Karpas-422 (cell line): Measurements from ENCODE around the gene NAA60. TPM values are rescaled to one million over a fixed set of nuclear protein-coding genes. Genes with fewer than 3 reads are reported as not detected.

Source experiments
- DNase-seq: peaks from one replicate; pipeline ENCODE4 v3.0.0-alpha.2; 2015
- H2AFZ ChIP-seq: fragments of 200-600 bp; sonication (generic); 2 replicates; pipeline ENCODE4 v1.6.1; 2014; ENCODE audit warnings: antibody characterized with exemption, low read length, mixed read lengths
- H3K27ac ChIP-seq: fragments of 200-600 bp; sonication (generic); 2 replicates; pipeline ENCODE4 v1.5.1; 2014; ENCODE audit warnings: mild to moderate bottlenecking, low read length, moderate library complexity
- H3K27me3 ChIP-seq: fragments of 200-600 bp; sonication (generic); 2 replicates; pipeline ENCODE4 v1.6.1; 2014; ENCODE audit warnings: low read length, mixed read lengths
- H3K36me3 ChIP-seq: fragments of 200-600 bp; sonication (generic); 2 replicates; pipeline ENCODE4 v1.6.1; 2014; ENCODE audit warnings: low read length, mixed read lengths; ENCODE audit not compliant: insufficient read depth
- H3K4me1 ChIP-seq: fragments of 200-600 bp; sonication (generic); 2 replicates; pipeline ENCODE4 v1.6.1; 2014; ENCODE audit warnings: mild to moderate bottlenecking, low read length, mixed read lengths
- H3K4me2 ChIP-seq: fragments of 200-600 bp; sonication (generic); 2 replicates; pipeline ENCODE4 v1.6.1; 2014; ENCODE audit warnings: low read length, low read depth, mild to moderate bottlenecking; ENCODE audit not compliant: poor library complexity, severe bottlenecking
- H3K4me3 ChIP-seq: fragments of 200-600 bp; sonication (generic); 2 replicates; pipeline ENCODE4 v1.5.1; 2014; ENCODE audit warnings: mild to moderate bottlenecking, antibody characterized with exemption, low read length, mixed read lengths
- H3K79me2 ChIP-seq: fragments of 200-600 bp; sonication (generic); 2 replicates; pipeline ENCODE4 v1.6.1; 2014; ENCODE audit warnings: mild to moderate bottlenecking, low read length, mixed read lengths
- H3K9ac ChIP-seq: fragments of 200-600 bp; sonication (generic); 2 replicates; pipeline ENCODE4 v1.6.0; 2014; ENCODE audit warnings: low read length
- H3K9me2 ChIP-seq: fragments of 200-600 bp; sonication (generic), shearing (Covaris generic); replicated peaks from 2 replicates; pipeline ENCODE4 v1.6.0; 2014; ENCODE audit warnings: mild to moderate bottlenecking, low read length, moderate library complexity; ENCODE audit not compliant: insufficient read depth
- H3K9me3 ChIP-seq: fragments of 300-700, 200-600 bp; sonication (generic); 2 replicates; pipeline ENCODE4 v1.6.1; 2014; ENCODE audit warnings: low read length, mixed read lengths
- H4K20me1 ChIP-seq: fragments of 200-600 bp; sonication (generic); 2 replicates; pipeline ENCODE4 v1.6.1; 2014; ENCODE audit warnings: mild to moderate bottlenecking, antibody characterized with exemption, low read length, low read depth; ENCODE audit not compliant: insufficient read depth
- total RNA-seq: library from RNA; depleted of rRNA; stranded (reverse); fragments of >200 nt; shearing (Covaris generic); gene quantifications from 2 replicates; pipeline ENCODE4 v1.2.3, GENCODE V29; 2014; ENCODE audit warnings: low replicate concordance

Gene NAA60
- total RNA-seq, 1 experiment from 2014 or later: 15.1 TPM

DNA sequence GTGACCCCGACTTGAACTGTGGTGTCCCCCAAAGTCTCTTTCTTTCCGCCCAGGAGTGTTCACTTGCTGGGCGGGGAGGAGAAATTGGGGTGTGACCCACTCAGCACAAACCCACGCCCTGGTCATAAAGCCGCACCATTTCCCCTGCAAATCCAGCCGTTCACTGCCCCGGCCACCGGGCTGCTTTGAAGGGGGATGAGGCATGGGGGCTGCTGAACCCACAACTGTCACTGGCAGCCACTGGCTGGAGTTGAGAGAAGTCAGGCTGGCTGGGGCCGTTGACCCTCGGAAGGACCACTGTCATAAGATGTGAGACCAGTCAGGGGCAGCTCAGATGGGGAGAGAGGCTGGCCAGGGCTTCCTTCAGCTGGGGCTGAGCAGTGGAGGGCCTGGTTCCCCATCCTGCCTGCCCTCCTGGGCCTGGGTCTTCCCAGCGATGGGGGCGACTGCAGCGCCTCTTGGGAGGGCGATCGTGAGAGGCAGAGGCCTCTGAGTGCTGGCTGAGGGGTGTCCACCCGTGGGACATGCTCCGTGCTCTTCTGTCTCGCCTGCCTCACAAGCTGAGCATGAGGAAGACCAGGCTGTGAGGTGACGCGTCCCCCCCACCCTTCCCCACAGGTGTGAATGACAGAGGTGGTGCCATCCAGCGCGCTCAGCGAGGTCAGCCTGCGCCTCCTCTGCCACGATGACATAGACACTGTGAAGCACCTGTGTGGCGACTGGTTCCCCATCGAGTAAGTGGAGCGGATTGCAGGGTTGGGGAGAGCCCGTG, 32.3 kb downstream of the NAA60 start:
- Histone ChIP-seq H3K4me3 (no peak overlapping the region), H2AFZ (no peak overlapping the region), H3K9ac (no peak overlapping the region), H3K27ac (no peak overlapping the region), H3K36me3 (peaks cover 10% of the 10 kb centered on the region; the same call in 1 of the 2 replicates), H3K79me2 (peaks cover 83% of the 10 kb centered on the region), H3K9me2 (no peaks in the 10 kb centered on the region), H3K27me3 (no peaks in the 10 kb centered on the region), H4K20me1 (peaks cover 13% of the 10 kb centered on the region), H3K9me3 (no peaks in the 10 kb centered on the region), H3K4me2 (no peak overlapping the region), H3K4me1 (no peaks in the 10 kb centered on the region)
- DNase-seq: no peak

DNA sequence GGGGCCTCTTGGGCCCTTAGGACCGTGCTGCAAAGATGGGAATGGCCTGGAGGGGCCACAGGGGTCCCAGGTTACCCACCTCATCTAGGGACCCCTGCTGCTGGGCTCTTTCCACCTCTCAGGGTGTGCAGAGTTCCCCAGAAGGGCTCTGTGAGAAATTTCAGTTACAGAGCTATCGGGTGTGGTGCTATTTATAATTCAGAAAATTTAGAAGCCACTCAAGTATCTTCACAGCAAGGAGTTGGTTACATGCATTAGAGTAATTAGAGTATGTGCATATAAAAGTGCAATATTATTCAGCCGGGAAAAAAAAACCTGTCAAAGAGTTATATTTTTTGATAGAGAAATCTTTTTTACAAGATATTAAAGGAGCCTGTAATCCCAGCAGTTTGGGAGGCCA, 32.9 kb downstream of the NAA60 start:
- Histone ChIP-seq H3K36me3 (peaks cover 8% of the 10 kb centered on the region; the same call in 1 of the 2 replicates), H3K27ac (no peak overlapping the region), H2AFZ (no peak overlapping the region), H3K79me2 (peaks cover 77% of the 10 kb centered on the region), H3K27me3 (no peaks in the 10 kb centered on the region), H3K9me2 (no peaks in the 10 kb centered on the region), H3K9ac (no peak overlapping the region), H3K9me3 (no peaks in the 10 kb centered on the region), H4K20me1 (peaks cover 13% of the 10 kb centered on the region), H3K4me2 (no peak overlapping the region), H3K4me1 (no peaks in the 10 kb centered on the region), H3K4me3 (no peak overlapping the region)
- no peak for DNase-seq

DNA sequence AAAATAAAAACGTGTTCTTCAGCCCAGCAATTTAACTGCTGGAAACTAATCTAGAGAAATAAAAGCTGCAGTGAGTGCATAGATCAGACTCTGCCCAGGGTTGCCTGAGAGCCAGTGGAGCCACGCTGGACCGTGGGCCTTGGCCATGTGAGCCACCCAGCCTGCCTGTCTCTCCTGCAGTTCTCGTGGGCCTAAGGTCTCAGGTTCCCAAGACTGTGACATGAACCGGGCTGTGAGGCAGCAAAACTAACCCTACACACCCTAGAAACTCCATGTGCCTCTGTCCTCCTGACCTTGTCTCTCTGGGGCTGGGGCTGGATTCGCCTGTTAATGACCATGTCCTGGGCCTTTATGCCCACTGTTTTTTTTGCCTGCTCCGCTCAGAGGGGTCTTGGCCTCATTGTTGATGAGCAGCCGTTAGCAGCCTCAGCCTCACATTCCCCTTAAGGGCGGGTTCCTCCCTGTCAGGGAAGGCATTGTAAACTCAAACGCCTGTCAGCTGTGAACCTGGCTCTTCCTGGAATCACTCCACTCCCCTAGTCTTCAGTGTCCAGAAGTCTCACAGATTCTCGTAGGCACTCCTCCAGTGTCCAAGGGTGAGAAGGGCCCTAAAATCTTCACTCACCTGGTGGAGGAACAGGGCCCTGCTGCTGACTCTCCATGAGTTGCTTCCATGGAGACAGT, 34.9 kb downstream of the NAA60 start:
- H3K9me3 ChIP-seq: no peaks in the 10 kb centered on the region
- no peaks in the 10 kb centered on the region for H3K4me1 ChIP-seq
- H4K20me1 ChIP-seq: peaks cover 14% of the 10 kb centered on the region
- no peak overlapping the region for H3K4me2 ChIP-seq
- H3K9ac ChIP-seq: no peak overlapping the region
- no peaks in the 10 kb centered on the region for H3K9me2 ChIP-seq
- no peak overlapping the region for H3K4me3 ChIP-seq
- H3K36me3 ChIP-seq: peaks cover 3% of the 10 kb centered on the region; the same call in 1 of the 2 replicates
- no peak overlapping the region for H2AFZ ChIP-seq
- H3K27me3 ChIP-seq: no peaks in the 10 kb centered on the region
- H3K79me2 ChIP-seq: peaks cover 57% of the 10 kb centered on the region
- DNase-seq: no peak
- H3K27ac ChIP-seq: no peak overlapping the region

DNA sequence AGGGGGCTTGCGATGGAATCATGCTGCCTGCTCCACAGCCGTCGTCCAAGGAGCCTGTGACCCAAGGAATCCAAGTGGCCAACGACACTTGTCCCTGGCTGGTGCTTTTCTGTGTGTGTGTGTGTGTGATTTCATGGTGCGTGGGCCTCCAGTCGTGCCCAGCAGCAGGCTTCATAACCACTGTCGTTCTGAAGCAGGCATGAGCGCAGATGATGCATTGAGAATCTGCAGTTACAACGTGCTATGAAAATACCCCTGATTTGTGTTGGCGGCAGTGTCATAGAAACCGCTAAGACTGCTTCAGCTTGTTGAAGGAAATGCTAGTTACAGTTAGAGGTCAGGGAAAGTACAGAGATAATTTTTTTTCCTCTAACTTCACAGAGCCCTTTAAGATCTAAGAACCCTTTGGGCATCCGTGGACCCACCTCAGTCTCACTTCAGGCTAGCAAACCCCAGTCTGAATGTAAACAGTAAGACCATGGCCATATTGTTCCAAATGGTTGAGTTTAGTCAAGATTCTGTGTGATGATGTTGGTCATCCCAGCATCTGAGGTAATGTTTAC, 36.3 kb downstream of the NAA60 start:
- peaks cover 11% of the 10 kb centered on the region for H4K20me1 ChIP-seq
- peaks cover 4% of the 10 kb centered on the region; the same call in 1 of the 2 replicates for H3K36me3 ChIP-seq
- H3K4me2 ChIP-seq: no peak overlapping the region
- no peaks in the 10 kb centered on the region for H3K4me1 ChIP-seq
- H3K79me2 ChIP-seq: peaks cover 44% of the 10 kb centered on the region
- H3K27me3 ChIP-seq: no peaks in the 10 kb centered on the region
- no peak overlapping the region for H3K27ac ChIP-seq
- H3K9me3 ChIP-seq: no peaks in the 10 kb centered on the region
- no peaks in the 10 kb centered on the region for H3K9me2 ChIP-seq
- no peak overlapping the region for H2AFZ ChIP-seq
- no peak overlapping the region for H3K4me3 ChIP-seq
- no peak overlapping the region for H3K9ac ChIP-seq
- DNase-seq: no peak

DNA sequence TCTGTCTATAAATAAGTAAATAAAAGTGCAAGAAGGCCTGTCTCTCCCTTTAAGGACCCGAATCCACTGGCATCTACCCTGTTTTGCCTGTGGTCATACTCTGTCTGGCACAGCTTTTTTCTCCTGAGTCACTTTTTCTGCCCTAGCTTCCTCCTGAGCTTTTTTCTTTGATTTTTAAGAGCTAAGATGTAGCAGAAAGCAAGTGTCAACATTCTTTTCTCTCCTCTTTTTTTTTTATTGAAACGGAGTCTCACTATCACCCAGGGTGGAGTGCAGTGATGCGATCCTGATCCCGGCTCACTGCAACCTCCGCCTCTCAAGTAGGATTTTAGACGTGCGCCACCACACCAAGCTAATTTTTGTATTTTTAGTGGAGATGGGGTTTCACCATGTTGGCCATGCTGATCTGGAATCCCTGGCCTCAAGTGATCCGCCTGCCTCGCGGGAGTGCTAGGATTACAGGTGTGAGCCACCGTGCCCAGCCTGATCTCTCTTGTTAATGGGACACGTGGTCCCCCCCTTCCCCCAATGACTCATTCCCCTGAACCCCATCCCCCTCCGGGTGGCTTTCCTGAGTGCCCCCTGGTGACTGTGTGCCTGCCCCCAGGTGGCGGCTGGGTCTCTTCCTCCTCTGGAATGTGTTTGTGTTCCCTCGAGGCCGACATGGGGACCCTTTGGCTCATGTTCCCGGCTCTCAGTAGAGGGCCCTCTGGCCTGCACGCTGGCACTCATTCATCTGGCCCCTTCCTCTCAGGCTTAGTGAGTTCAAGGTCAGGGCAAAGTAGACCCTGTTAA, 37.6 kb downstream of the NAA60 start:
- no peak for DNase-seq

DNA sequence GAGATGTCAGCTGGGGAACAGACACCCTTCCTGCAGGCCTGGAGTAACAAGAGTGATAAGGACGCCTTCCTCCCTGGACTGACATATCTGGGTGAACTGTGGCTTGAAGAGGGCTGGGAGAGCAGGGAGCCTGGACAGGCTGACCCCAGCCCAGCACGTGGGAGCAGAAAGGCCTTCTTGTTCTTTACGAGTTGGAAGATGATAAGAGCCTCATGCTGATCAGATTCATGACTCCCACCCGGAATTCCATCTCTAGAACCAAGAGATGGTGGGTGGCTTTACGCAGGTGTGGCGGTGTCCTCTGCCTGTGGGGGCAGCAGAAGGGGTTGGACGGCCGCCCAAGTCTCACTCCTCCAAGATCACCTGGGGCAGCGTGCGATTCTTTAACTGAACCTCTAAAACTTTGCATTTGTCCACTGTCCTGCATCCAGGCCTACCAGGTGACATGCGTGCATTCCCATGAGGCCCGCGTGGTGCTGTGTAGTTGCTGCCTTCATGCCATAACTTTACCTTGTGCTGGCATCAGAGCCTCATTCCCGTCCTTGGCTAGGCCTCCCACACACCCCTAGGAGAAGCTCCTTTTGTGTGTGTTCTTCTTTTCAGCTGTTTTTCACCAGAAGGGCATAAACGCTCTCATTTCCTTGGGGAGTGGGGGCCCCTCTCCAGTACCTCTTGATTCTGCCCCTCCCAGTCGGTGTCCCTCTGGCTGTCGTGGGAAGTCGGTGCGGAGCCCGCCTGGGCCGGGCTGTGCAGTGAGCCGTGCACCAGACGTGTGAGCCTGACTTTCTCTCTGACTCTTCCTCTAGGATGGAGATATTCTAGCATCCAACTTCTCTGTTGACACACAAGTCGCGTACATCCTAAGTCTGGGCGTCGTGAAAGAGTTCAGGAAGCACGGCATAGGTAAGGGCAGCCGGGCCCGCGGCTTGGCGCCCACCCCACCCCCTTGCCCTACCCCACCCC, 38.5 kb downstream of the NAA60 start:
- no peaks in the 10 kb centered on the region for H3K4me1 ChIP-seq
- no peak overlapping the region for H2AFZ ChIP-seq
- peaks cover 8% of the 10 kb centered on the region for H3K36me3 ChIP-seq
- no peaks in the 10 kb centered on the region for H3K9me2 ChIP-seq
- no peak overlapping the region for H3K4me3 ChIP-seq
- DNase-seq: no peak
- no peaks in the 10 kb centered on the region for H3K9me3 ChIP-seq
- no peaks in the 10 kb centered on the region for H3K27me3 ChIP-seq
- H3K27ac ChIP-seq: no peak overlapping the region
- no peak overlapping the region for H3K9ac ChIP-seq
- H3K4me2 ChIP-seq: no peak overlapping the region
- H3K79me2 ChIP-seq: peaks cover 22% of the 10 kb centered on the region
- H4K20me1 ChIP-seq: peaks cover 8% of the 10 kb centered on the region

More for the DNA sequence above, 37.6 kb downstream of the NAA60 start:
- H3K79me2 ChIP-seq: peaks cover 31% of the 10 kb centered on the region
- no peaks in the 10 kb centered on the region for H3K9me2 ChIP-seq
- H3K27ac ChIP-seq: no peak overlapping the region
- H3K36me3 ChIP-seq: peaks cover 8% of the 10 kb centered on the region
- H3K4me3 ChIP-seq: no peak overlapping the region
- no peaks in the 10 kb centered on the region for H3K9me3 ChIP-seq
- no peak overlapping the region for H3K4me2 ChIP-seq
- no peak overlapping the region for H3K9ac ChIP-seq
- peaks cover 11% of the 10 kb centered on the region for H4K20me1 ChIP-seq
- H3K27me3 ChIP-seq: no peaks in the 10 kb centered on the region
- no peak overlapping the region for H2AFZ ChIP-seq
- H3K4me1 ChIP-seq: no peaks in the 10 kb centered on the region

DNA sequence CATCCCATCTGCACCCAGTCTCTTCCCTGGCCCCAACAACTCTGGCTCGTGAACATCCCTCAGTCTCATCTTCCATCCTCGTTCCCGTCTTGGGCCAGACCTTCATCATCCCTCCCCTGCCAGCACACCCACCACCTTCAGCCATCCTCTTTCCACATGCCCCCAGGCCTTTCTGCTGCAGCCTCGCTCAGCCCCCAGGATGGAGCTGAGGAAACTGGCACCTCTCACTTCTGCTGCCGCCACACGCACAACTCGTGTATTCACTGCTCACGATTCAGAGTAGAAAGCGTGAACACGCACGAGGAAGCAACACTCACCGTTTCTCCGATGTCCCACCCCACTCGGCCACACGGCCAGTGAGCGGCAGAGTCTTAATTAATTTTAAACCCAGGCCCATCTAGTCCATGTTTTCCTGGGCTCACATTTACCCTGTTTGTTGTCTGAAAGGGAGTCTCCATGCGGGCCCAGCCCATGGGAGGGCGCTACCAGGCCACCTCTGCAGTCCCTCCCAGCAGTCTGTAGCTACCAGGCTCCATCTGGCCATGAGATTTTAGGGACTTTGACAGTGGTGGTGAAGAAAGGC, 39.3 kb downstream of the NAA60 start:
- peaks cover 8% of the 10 kb centered on the region for H4K20me1 ChIP-seq
- H3K27me3 ChIP-seq: no peaks in the 10 kb centered on the region
- H2AFZ ChIP-seq: no peak overlapping the region

More for the DNA sequence above, 39.3 kb downstream of the NAA60 start:
- no peak overlapping the region for H3K4me3 ChIP-seq
- no peaks in the 10 kb centered on the region for H3K4me1 ChIP-seq
- DNase-seq: no peak
- H3K4me2 ChIP-seq: no peak overlapping the region
- no peak overlapping the region for H3K27ac ChIP-seq
- peaks cover 8% of the 10 kb centered on the region for H3K36me3 ChIP-seq
- no peaks in the 10 kb centered on the region for H3K9me3 ChIP-seq
- H3K9ac ChIP-seq: no peak overlapping the region
- peaks cover 19% of the 10 kb centered on the region for H3K79me2 ChIP-seq
- no peaks in the 10 kb centered on the region for H3K9me2 ChIP-seq
